Activated effector memory CD4-positive, alpha-beta T cell treated with anti-CD3 and anti-CD28 coated beads, Interleukin-2, amount 50 U/mL, for 16 hours (primary cell): ENCODE data around the gene NDUFB10.
A peak's percentile ranks its signal among the peaks of the same experiment; 100 is the strongest.

ENCODE experiments used
- DNase-seq: peaks from one replicate; pipeline ENCODE4 v3.0.0-alpha.2; 2020

NDUFB10 gene

GRCh38 chr16:1973461-1974156 lies 14.3 kb downstream of the NDUFB10 start:
- DNase-seq = no peak

- DNase-seq = no peak
Measured at GRCh38 chr16:1974157-1975070, 15.1 kb downstream of the NDUFB10 start.

- DNase-seq = no peak
Measured at GRCh38 chr16:1975432-1976215, 16.3 kb downstream of the NDUFB10 start.

GRCh38 chr16:1976216-1976520 lies 16.8 kb downstream of the NDUFB10 start:
- no peak for DNase-seq

GRCh38 chr16:1976951-1977874 lies 17.9 kb downstream of the NDUFB10 start:
- DNase-seq = no peak

- no peak for DNase-seq
Measured at GRCh38 chr16:1977875-1978268, 18.5 kb downstream of the NDUFB10 start.

- no peak for DNase-seq
Measured at GRCh38 chr16:1978476-1979120, 19.3 kb downstream of the NDUFB10 start.

GRCh38 chr16:1979271-1980029 lies 20.1 kb downstream of the NDUFB10 start:
- peak; percentile 80 for DNase-seq

GRCh38 chr16:1980030-1980769 lies 20.9 kb downstream of the NDUFB10 start:
- DNase-seq = no peak

GRCh38 chr16:1980770-1981087 lies 21.4 kb downstream of the NDUFB10 start:
- DNase-seq = no peak

- no peak for DNase-seq
Measured at GRCh38 chr16:1981398-1981836, 22.1 kb downstream of the NDUFB10 start, which contains the start of gene NOXO1. Gene NOXO1, minus strand, starts transcription at chr16:1981469. Its CDS starts 290 bp downstream, at chr16:1981179.

- DNase-seq = no peak
Measured at GRCh38 chr16:1982013-1982433, 22.7 kb downstream of the NDUFB10 start.

- no peak for DNase-seq
Measured at GRCh38 chr16:1982991-1983543, 23.7 kb downstream of the NDUFB10 start.

- DNase-seq = peak; percentile 89
Measured at GRCh38 chr16:1983544-1984346, 24.4 kb downstream of the NDUFB10 start, which contains the start of gene GFER. Gene GFER, plus strand, starts transcription at chr16:1984193. Its CDS starts 26 bp downstream, at chr16:1984219.

- DNase-seq = no peak
Measured at GRCh38 chr16:1984347-1985225, 25.2 kb downstream of the NDUFB10 start.

GRCh38 chr16:1985466-1986150 lies 26.3 kb downstream of the NDUFB10 start:
- no peak for DNase-seq

- no peak for DNase-seq
Measured at GRCh38 chr16:1987198-1987597, 27.9 kb downstream of the NDUFB10 start.
